Right lobe of liver (tissue), 6 donors: ENCODE measurements around the gene CCDC196. TPM values are rescaled to one million over a fixed set of nuclear protein-coding genes. Genes with fewer than 3 reads are reported as not detected.
"Not testable (repeated sequence)": the region's sequence is repeated elsewhere in the genome, so short reads cannot be mapped to it uniquely, and the experiment has no call there.

Experiments used
- ATAC-seq, 4 donors: fragments of 200-7000 bp; cut with Tn5 transposase; one replicate each; pipeline ENCODE4 v1.9.1; 2020; ENCODE audit warnings: mild to moderate bottlenecking in 4 of 4, moderate library complexity in 4 of 4
- DNase-seq, 3 donors: peaks; one replicate each; pipeline ENCODE4 v3.0.0-alpha.2; 2020
- H3K27ac ChIP-seq, 3 donors: fragments of 200-600 bp; one replicate each; pipeline ENCODE4 v1.8.0; 2022
- H3K27me3 ChIP-seq, 2 donors: fragments of 200-600 bp; one replicate each; pipeline ENCODE4 v1.8.0; 2022
- H3K36me3 ChIP-seq, 4 donors: fragments of 200-600 bp; sonication (generic) in 1 of 4; one replicate each; pipeline versions ENCODE4 v1.5.1 to v1.8.0; 2017 to 2022; ENCODE audit warnings: control low read depth in 1 of 4
- H3K4me1 ChIP-seq, 4 donors: fragments of 200-600 bp; sonication (generic) in 1 of 4; one replicate each; pipeline versions ENCODE4 v1.5.1 to v1.8.0; 2017 to 2022; ENCODE audit warnings: control low read depth in 1 of 4
- H3K4me3 ChIP-seq, 3 donors: fragments of 200-600 bp; one replicate each; pipeline ENCODE4 v1.8.0; 2022
- H3K9me3 ChIP-seq, 4 donors: fragments of 200-600 bp; sonication (generic) in 1 of 4; one replicate each; pipeline versions ENCODE4 v1.5.1 to v1.8.0; 2017 to 2022; ENCODE audit warnings: control low read depth in 1 of 4
- POLR2A ChIP-seq: fragments of 450-650 bp; IDR thresholded peaks from one replicate; pipeline ENCODE4 v1.6.1; 2017; ENCODE audit warnings: antibody characterized with exemption, mild to moderate bottlenecking
- WGBS: methylation state at CpG from one replicate; pipeline ENCODE4 v1.1.6; 2018; ENCODE audit warnings: low coverage, low lambda C conversion rate; ENCODE audit not compliant: insufficient coverage; ENCODE audit errors: missing lambda C conversion rate; 5-methylcytosine and 5-hydroxymethylcytosine counted together
- intact Hi-C, 2 donors: fragments of 100-400 bp; cut with DNase I; formaldehyde crosslinking; loops; one replicate each; pipeline versions ENCODE4 v1.11.2 to v1.14.1; 2022
- total RNA-seq, 6 experiments: library from RNA; depleted of rRNA in 2 of 6; stranded (reverse); fragments of >200 nt in 2 of 6; fragmentation: NEBNext Ultra II Directional in 3 of 6; extraction: Animal tissue kit (Norgen Biotek cat#: 25700) in 3 of 6; gene quantifications; one replicate each; pipeline versions ENCODE4 v1.1.0 to v1.2.4, GENCODE V29; 2016 to 2023
- TF ChIP-seq, protein P1 (sequence below), 4 donors: fragments of 200-600 bp in 3 of 4; fragments of 450-650 bp in 1 of 4; IDR thresholded peaks; one replicate each; pipeline versions ENCODE4 v1.5.1 to v1.8.0; 2016 to 2022; ENCODE audit warnings: antibody characterized with exemption in 4 of 4, mild to moderate bottlenecking in 2 of 4
- donor health status: DM: no; HTN: yes; CAD: no.
- donor health status: DM: no; HTN: no; CAD: no.
- donor health status: DM: no; HTN: no; CAD: no.
- donor health status: DM: no; HTN: yes; CAD: no.
- donor health status: DM: no; HTN: yes; CAD: no.

CCDC196 gene
- total RNA-seq, 6 experiments from 2014 or later = 1.9 to 8.1 (median 5.6) TPM; not detected in 2

DNA sequence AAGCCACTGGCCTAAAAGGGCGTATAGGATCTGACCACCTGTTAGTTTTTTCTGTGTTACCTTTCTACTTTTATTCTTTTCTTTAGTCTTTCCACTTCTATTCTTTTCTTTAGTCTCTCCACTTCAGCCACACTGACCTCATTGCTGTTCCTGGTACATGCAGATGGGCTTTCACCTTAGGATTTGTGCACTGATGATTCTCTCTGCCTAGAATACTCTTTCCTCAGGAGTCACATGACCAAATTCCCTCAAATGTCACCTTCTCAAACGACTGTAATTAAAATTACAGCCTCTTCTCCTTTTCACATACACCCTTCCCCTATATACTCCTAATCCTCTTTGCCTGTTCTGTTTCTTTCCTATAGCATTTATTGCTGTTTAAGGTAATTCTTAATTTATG, 57.8 kb downstream of the CCDC196 start:
- H3K4me3 ChIP-seq = no peak overlapping the region
- no peaks in the 10 kb centered on the region for H3K36me3 ChIP-seq
- ATAC-seq (no peak), DNase-seq (no peak)
- H3K27ac ChIP-seq = no peak overlapping the region
- no peaks in the 10 kb centered on the region for H3K27me3 ChIP-seq
- 85% methylated on average over 2 of the region's 2 CpGs for WGBS
- no peaks in the 10 kb centered on the region for H3K9me3 ChIP-seq
- TF ChIP-seq POLR2A = no peak
- TF ChIP-seq, protein P1, sequence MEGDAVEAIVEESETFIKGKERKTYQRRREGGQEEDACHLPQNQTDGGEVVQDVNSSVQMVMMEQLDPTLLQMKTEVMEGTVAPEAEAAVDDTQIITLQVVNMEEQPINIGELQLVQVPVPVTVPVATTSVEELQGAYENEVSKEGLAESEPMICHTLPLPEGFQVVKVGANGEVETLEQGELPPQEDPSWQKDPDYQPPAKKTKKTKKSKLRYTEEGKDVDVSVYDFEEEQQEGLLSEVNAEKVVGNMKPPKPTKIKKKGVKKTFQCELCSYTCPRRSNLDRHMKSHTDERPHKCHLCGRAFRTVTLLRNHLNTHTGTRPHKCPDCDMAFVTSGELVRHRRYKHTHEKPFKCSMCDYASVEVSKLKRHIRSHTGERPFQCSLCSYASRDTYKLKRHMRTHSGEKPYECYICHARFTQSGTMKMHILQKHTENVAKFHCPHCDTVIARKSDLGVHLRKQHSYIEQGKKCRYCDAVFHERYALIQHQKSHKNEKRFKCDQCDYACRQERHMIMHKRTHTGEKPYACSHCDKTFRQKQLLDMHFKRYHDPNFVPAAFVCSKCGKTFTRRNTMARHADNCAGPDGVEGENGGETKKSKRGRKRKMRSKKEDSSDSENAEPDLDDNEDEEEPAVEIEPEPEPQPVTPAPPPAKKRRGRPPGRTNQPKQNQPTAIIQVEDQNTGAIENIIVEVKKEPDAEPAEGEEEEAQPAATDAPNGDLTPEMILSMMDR (IDR thresholded peaks at IDR 0.05) = no peak
- intact Hi-C loops = no loop called here
- H3K4me1 ChIP-seq = peaks cover 0 to 19% (median 0%) of the 10 kb centered on the region in 4 donors

DNA sequence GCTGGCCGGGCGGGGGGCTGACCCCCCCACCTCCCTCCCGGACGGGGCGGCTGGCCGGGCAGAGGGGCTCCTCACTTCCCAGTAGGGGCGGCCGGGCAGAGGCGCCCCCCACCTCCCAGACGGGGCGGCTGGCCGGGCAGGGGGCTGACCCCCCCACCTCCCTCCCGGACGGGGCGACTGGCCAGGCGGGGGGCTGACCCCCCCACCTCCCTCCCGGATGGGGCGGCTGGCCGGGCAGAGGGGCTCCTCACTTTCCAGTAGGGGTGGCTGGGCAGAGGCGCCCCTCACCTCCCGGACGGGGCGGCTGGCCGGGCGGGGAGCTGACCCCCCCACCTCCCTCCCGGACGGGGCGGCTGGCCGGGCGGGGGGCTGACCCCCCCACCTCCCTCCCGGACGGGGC, 59.0 kb downstream of the CCDC196 start:
- intact Hi-C loops, ATAC-seq, H3K9me3 ChIP-seq, H3K27me3 ChIP-seq, H3K27ac ChIP-seq, H3K4me3 ChIP-seq, H3K36me3 ChIP-seq, DNase-seq: not testable (repeated sequence)
- peaks cover 0 to 11% (median 0%) of the 10 kb centered on the region in 4 donors for H3K4me1 ChIP-seq
- WGBS = 75% methylated on average over 4 of the region's 32 CpGs

DNA sequence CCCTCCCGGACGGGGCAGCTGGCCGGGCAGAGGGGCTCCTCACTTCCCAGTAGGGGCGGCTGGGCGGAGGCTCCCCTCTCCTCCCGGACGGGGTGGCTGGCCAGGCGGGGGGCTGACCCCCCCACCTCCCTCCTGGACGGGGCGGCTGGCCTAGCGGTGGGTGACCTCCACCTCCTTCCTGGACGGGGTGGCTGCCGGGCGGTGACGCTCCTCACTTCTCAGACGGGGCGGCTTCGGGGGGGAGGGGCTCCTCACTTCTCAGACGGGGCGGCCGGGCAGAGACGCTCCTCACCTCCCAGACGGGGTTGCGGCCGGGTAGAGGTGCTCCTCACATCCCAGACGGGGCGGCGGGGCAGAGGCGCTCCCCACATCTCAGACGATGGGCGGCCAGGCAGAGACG, 59.6 kb downstream of the CCDC196 start:
- H3K9me3 ChIP-seq, H3K4me1 ChIP-seq, H3K36me3 ChIP-seq, DNase-seq, H3K27me3 ChIP-seq, H3K4me3 ChIP-seq, H3K27ac ChIP-seq, ATAC-seq, intact Hi-C loops: not testable (repeated sequence)
- WGBS = 100% methylated on average over 1 of the region's 32 CpGs

Other genes with a start within 250 kb of the CCDC196 start
- 10 to 100 TPM; 21.2 to 81.7 (median 40.2) TPM for gene GPHN, start 21.8 kb downstream of the CCDC196 start, total RNA-seq